Stimulated activated CD4-positive, alpha-beta T cell treated with anti-CD3 and anti-CD28 coated beads, Interleukin-12 subunit alpha, Interleukin-12 subunit beta, amount 100 ng/mL, for 24 hours (primary cell): ENCODE results near the gene TSC22D4.

Experiments
- DNase-seq, 2 experiments: peaks; one replicate each; pipeline ENCODE4 v3.0.0-alpha.2; 2020; ENCODE audit warnings: low read depth in 2 of 2

Gene TSC22D4

DNA sequence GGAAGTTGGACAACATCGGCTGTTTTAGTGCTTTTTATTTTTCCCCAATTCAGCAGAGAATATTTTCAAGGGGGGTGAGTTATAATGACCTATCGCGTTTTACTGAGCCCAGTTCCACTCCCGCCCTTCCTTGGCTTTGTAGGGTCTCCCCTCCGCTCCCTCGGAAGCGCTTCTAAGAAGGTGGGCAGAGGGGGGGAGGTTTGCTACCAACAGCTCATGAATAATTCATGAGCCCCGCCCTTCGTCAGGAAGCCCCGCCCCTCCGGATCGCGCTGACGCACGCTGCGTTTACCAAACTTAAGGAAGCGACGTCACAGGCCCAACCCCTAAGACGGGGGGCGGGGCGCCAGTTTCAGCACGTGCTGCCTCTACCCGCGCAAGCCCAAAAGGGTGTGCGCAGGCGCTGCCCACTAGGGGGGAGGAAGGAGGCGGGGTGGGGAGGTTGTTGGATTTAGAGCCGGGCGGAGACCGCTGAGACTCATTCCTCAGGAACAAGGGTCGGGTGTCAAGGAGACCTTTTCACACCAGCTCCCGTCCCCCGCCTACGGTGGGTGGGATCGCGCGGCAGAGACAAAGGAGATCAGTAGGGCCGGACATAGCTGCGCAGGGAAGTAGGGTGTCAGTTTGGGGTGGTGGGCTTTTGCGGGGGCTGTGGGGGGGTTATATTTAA lies 49.9 kb downstream of the TSC22D4 start:
- DNase-seq, result peak; percentile 100

DNA sequence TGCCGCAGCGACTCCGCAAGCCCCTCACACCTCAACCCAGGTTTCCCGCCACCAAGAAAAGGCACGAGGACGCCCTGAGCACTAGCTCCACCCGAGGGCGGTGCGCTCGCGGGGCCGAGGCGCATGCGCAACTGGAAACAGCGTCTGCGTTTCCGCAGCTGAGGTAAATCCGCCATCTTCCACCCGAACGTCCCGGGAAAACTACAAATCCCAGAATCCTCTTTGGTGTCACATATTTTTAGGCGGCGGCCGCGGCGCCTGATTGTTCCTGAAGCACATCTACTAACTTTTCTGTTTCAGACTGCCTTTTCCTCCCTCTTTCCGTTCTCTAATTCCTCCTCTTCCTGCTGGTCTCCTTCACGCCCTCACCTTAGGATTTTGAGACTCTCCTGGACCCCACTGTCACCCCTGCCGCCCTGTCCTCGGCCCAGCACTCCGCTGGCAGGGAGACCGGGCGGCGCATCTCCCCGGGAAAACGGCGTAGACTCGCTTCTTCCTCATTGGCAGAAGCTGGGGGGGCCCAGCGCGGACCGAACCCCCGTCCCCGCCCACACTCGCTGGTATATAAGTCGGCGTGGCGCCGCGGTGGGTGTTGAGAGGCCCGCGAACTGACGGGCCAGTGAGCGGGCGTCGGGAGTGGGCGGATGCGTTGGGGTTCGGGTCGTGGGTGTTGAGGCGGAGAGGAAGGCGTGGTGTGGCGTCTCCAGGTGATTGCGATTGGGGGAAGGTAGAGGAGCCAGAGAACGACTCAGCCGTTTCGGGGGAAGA lies 50.6 kb downstream of the TSC22D4 start, which contains the start of gene ZCWPW1:
TSS of gene ZCWPW1 (minus strand) at position 505 of the 768 bp plus-strand sequence. CDS start 8,054 bp downstream, outside the sequence.
- DNase-seq, result peak; percentile 94 to 98

GRCh38 chr7:100427762-100428198 lies 51.2 kb downstream of the TSC22D4 start:
- DNase-seq, result no peak

GRCh38 chr7:100426516-100426915 lies 52.5 kb downstream of the TSC22D4 start:
- no peak for DNase-seq

DNA sequence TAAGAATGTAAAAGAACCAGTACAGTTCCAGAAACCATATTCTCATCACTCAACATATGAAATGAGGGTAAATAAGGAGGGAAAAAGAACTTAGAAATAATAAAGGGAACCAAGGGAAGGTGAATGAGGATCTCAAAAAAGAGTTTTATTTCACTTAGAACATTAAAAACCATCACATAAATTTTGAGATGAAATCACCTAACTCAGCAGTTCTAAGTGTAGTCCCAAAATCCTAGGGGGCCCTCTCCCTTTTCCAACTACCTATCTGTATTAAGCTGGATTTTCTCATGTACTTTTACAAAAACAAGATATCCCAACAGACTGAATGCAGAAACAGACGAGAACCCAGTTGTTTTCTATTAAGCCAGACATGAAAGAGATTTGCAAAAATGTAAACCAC lies 53.7 kb downstream of the TSC22D4 start:
- DNase-seq, result no peak

DNA sequence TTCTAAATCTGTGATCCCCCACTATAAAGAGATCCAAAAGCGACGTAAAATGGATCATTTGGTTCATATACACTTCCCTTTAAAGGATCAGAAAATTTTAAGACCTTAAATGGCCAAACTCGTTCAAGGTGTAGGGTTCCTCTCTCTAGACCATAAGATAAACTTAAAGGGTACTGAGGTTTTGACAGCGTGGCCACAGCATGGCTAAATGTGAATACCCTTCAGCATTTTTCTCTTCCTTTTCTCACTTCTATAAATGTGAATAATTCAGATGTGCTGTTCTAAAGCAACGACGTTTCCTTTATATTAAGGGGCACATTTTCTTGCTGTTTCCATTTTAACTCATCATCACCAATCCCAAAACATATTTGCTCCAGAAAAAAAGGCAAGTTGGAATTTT lies 55.7 kb downstream of the TSC22D4 start:
- DNase-seq, result no peak

GRCh38 chr7:100419660-100420226 lies 59.3 kb downstream of the TSC22D4 start:
- DNase-seq, result no peak

DNA sequence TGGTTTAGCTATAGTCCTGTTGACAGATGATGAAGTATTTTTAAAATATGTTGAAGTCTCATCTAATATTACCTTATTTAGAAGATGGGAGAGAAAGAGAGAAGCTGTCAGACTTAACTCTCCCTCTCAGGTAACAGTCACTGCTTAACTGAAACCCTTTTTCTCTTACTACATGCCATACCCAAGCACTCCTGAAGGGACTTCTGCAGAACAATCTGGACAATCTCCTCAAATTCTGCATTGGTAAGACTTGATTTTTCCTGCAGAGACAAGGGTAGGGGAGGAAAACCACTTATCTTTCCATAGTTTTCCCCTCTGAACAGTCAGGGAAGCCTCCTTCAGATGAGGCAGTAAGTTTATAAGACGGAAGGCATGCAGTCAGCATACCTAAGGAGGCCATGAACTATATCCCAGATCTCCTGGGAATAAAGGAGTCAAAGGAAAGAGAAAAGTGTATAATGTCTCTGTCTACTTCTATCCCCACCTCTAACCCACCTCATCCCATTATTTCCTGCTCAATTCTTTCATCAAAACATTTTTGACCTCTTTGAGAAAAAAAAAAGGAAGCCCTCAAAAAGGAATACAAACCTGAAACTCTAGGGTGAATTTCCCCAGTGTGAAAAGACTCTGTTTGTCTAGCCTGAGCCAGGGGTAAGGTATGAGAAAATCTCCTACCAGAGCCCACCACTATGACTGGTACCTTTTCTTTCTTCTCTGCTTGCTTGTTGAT lies 59.9 kb downstream of the TSC22D4 start:
- DNase-seq, result no peak
